SU-DHL-6 (cell line): ENCODE results near the gene TXNRD3.

ENCODE experiments used
- CTCF ChIP-seq: fragments of 200-600 bp; sonication (generic); IDR thresholded peaks from one replicate; pipeline ENCODE4 v1.5.1; 2017; ENCODE audit warnings: antibody characterized with exemption, mild to moderate bottlenecking, low read length, moderate library complexity; ENCODE audit not compliant: insufficient read depth, poor library complexity, severe bottlenecking
- EZH2phosphoT487 ChIP-seq: fragments of 200-600 bp; sonication (generic), shearing (Covaris generic); conservative IDR thresholded peaks from 2 replicates; pipeline ENCODE4 v1.6.1; 2018; ENCODE audit warnings: mild to moderate bottlenecking, antibody characterized with exemption, low read length, moderate library complexity, mixed read lengths

- TF ChIP-seq CTCF = no peak
- no peak for TF ChIP-seq EZH2phosphoT487
These were observed 16.6 kb upstream of the TXNRD3 start for GRCh38 chr3:126671521-126671920.
